Gastroesophageal sphincter (tissue), 3 donors: ENCODE data around the gene THEM4.

ENCODE experiments used
- EP300 ChIP-seq: sonication (generic); formaldehyde crosslinking; IDR thresholded peaks from one replicate; pipeline ENCODE4 v1.6.1; 2017; ENCODE audit warnings: antibody characterized with exemption, mild to moderate bottlenecking
- TF ChIP-seq, protein P1 (sequence below), 4 experiments: fragments of 200-600 bp in 2 of 4; fragments of 450-650 bp in 2 of 4; sonication (generic) in 1 of 4; IDR thresholded peaks; one replicate each; pipeline ENCODE4 v1.5.1; 2017 to 2019; ENCODE audit warnings: antibody characterized with exemption in 4 of 4, mild to moderate bottlenecking in 2 of 4, moderate library complexity in 2 of 4

DNA sequence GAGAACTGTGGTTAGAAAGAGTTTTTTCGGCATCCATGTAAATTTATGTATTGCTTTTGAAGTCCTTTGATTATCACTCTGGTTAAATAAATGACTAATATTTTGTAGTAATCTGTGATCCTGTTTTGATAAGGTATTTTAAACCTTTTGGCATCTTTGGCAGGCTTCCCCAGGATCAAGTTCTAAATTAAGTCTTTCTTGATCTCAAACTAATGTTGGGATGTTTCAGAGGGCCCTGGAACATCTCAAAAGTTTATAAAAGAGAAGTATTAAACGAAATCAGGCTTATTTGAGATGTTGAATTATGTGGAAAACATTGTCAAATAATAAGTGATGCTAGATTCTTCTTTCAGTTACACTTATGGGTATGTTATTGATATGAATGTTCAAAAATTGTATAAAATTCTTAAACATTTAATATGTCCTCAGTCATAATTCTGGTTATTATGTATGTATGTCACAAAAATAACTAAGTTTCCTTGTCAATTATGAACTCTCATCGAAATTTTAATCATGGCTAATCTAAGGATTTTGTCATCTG, 47.7 kb upstream of the THEM4 start:
- TF ChIP-seq, protein P1, sequence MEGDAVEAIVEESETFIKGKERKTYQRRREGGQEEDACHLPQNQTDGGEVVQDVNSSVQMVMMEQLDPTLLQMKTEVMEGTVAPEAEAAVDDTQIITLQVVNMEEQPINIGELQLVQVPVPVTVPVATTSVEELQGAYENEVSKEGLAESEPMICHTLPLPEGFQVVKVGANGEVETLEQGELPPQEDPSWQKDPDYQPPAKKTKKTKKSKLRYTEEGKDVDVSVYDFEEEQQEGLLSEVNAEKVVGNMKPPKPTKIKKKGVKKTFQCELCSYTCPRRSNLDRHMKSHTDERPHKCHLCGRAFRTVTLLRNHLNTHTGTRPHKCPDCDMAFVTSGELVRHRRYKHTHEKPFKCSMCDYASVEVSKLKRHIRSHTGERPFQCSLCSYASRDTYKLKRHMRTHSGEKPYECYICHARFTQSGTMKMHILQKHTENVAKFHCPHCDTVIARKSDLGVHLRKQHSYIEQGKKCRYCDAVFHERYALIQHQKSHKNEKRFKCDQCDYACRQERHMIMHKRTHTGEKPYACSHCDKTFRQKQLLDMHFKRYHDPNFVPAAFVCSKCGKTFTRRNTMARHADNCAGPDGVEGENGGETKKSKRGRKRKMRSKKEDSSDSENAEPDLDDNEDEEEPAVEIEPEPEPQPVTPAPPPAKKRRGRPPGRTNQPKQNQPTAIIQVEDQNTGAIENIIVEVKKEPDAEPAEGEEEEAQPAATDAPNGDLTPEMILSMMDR (IDR thresholded peaks at IDR 0.05), result no peak
- TF ChIP-seq EP300, result no peak
